Measurements from ENCODE around the gene INF2. TPM values are rescaled to one million over a fixed set of nuclear protein-coding genes. Genes with fewer than 3 reads are reported as not detected.

INF2 gene
- polyA plus RNA-seq, 3 donors, result 54.0 to 60.1 (median 54.7) TPM

- no peak for DNase-seq
These were observed 44.7 kb downstream of the INF2 start for GRCh38 chr14:104734051-104734587.

GRCh38 chr14:104734601-104734990, 45.2 kb downstream of the INF2 start:
- no peak for DNase-seq

DNA sequence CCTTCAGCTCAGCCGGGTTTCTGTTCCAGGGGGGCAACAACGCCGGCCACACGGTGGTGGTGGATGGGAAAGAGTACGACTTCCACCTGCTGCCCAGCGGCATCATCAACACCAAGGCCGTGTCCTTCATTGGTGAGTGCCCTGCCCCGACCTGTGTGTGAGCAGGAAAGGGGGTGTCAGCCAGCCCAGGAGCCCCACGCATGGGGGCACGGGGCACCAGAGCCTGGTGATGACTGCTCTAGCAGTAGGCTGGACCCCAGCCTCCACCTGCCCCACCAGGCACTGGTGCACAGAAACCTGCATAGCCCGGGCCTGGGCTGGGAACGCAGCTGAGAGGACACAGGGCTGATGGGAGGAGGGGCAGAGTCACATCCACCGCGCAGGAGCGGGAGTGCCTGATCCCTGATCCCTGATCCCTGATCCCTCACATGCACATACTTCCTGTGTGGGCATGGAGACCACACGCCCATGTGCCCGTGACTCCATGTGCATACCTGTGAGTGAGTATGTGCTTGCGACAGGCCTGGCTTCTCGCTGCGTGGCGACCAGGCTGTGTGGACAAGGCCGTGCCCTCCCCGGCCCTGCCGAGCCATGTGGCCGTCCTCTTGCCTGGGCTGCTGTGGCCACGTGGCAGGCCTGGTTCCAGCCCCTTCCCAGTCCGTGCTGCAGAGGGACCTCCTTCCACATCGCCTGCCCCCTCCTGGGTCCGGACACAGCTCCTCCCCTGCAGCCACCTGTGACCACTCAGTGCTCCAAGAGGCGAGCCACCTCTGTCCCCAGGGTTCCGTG, 45.8 kb downstream of the INF2 start:
- DNase-seq, result no peak

GRCh38 chr14:104735830-104736642, 46.6 kb downstream of the INF2 start:
- no peak for DNase-seq

DNA sequence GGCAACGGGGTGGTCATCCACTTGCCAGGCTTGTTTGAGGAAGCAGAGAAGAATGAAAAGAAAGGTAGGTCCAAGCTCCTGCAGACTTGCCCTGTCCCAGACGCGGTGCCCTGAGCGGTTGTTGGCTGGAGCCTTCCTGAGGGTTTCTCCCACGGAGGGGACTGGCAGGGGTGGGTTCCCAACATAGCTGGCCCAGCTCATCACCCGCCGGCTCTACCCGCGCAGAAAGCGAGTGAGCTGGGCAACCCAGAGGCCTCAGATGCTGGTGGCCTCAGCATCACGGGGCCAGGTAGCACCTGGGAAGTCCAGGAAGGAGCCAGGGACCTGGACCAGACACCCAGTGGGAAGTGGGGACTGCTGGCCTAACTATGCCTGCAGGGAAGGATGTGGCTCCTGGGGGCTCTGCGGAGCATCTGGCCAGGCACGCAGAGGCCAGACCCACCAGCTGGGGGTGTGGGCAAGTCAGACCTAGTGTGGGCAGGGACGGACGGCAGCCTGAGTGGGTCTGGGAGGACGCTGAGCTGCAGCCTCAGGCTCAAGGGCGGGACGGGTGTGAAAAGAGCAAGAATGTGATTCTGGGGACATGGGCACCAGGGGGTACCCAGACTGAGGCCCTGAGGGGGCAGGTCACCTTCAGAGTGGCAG, 49.1 kb downstream of the INF2 start:
- DNase-seq, result no peak

DNA sequence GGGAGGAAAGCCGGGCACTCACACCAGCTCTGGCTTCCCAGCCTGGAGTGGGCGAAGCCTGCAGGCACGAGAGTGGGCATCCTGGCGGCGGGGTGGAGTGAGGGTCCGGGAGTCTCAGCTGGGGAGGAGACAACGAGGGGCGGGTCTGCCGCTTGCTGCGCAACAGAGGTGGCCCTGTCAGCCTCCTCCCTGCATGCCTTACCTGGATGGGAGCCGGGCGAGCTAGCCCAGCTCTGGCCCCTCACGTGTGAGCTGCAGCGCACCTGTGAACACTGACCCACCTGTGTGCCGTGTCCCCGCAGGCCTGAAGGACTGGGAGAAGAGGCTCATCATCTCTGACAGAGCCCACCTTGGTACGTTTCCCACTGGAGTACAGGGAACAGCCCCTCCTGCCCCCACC, 49.6 kb downstream of the INF2 start:
- no peak for DNase-seq

DNA sequence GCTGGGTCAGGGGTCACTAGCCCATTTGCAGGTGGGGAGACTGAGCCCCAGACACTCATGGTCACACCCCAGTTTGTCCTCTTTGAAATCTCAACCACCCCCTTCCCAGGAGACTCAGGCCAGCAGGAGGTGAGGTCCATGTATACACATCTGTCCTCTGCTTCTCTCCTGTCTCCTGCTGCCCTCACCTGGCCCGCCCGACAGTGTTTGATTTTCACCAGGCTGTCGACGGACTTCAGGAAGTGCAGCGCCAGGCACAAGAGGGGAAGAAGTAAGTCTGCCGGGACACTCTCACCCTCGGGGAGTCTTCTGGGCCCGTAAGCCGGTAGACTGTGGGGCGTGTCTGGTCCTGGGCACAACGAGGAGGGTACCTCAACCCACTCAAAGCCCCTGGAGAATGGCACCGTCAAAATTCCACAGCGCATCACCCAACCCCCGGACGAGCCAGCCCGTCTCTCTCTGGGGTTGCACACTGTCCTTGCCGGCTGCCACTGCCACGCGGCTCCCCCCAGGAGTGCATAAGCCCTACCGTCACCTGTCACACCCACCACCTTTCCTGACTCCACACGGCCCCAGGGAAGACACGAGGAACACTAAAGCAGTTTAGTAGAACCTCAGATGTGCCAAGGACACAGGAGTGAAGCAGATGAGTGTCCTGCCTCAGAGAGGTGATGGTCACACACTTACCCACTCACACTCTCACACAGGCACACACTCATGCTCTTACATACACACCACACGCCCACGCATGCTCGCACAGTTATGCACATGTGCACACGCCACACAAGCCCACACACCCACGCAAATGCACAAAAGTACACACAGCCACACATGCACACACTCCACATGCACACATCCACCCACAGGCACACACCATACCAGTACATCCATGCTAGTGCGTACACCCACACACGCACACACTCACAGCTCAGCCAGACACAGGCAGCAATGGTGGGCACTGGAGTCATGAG, 50.4 kb downstream of the INF2 start:
- no peak for DNase-seq

DNA sequence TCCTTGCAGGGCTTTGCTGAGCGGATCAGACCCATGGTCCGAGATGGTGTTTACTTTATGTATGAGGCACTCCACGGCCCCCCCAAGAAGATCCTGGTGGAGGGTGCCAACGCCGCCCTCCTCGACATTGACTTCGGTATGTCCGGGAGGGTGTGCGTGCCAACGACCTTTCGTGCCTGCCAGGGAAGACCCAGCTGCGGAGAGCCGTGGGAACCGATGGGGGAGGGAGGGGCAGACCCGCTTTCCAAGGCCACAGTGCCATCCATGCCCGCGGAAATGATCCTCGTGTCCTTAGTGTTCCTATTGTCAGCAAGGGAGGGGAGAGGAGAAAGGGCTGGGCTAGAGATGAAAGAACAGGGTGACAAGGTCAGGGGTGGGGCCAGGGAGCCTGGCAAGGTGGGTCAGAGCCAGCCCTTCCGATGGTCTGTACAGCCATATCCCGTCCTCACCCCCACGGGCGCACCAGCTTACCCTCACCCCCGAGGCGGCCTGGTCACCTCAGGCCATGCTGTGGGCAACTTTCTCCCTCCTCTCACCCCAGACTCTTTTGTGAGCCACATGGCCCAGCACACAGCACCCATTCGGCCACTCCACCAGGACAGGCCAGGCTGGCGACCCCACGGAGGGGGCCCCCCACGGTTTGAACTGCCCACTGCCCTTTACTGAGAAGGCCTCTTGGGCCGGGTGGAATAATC, 51.8 kb downstream of the INF2 start:
- no peak for DNase-seq

DNA sequence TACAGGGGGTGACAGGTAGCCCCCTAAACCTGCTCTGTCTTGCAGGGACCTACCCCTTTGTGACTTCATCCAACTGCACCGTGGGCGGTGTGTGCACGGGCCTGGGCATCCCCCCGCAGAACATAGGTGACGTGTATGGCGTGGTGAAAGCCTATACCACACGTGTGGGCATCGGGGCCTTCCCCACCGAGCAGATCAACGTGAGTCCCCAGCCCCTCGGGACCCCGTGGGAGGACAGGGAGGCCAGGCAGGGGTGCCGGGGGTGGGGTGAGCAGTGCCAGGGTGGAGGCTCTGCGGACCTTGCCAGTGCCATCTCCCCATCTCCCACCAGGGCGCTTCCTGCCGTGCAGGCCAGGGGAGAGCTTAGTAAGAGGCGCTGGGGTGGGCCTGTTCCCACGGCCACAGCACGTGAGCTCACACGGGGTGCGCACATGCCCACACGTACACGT, 52.4 kb downstream of the INF2 start:
- DNase-seq, result no peak

- no peak for DNase-seq
These were observed 53.4 kb downstream of the INF2 start for GRCh38 chr14:104742586-104743455.

- DNase-seq, result no peak
These were observed 54.3 kb downstream of the INF2 start for GRCh38 chr14:104743461-104744380.

- no peak for DNase-seq
These were observed 55.1 kb downstream of the INF2 start for GRCh38 chr14:104744484-104744883.

- DNase-seq, result no peak
These were observed 56.0 kb downstream of the INF2 start for GRCh38 chr14:104745431-104745830.

GRCh38 chr14:104746071-104746545, 56.7 kb downstream of the INF2 start:
- DNase-seq, result no peak

- no peak for DNase-seq
These were observed 57.6 kb downstream of the INF2 start for GRCh38 chr14:104746934-104747481.

DNA sequence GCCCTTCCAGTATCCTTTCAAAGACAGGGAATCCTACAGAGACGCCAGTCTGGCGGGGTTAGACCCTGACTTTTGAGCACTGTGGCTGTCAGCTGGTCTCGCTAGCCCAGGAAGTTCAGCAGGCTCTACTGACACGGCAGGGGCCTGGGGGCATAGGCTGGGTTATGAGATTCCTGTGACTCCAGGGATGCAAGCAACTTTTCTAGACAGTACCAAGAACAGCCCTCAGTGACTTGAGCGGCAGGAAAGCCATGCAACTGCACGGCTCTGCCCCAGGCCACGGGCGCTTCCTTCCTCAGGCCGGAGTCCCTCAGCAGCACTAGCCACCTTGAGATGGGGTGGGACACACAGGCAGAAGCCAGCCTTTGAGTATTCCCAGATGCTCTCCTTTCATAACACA, 58.5 kb downstream of the INF2 start:
- no peak for DNase-seq

DNA sequence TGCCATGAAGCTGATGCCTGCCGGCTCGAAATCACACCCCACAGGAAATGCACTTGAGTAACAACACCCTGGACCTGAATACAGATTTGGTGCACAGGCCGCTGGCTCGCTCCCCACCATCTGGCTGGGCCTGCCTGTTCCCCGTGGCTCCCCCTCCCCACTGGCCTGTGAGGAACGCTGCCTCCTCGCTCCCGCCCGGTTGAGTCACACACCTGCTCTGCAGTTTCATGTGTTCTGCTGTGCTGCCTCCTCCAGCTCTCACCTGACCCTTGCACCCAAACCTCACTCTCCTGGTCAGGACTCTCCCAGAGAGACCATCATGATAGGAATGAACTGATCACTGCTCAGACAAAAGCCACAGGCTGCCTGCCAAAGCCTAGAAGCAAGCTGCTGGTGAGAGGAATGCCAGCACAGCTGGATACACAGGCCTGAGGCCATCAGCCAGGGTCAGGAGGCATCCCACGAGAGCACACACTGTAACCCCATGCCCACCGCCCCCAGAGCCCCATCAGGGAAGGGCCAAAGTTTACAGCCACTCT, 59.8 kb downstream of the INF2 start:
- no peak for DNase-seq
